MM.1S (cell line): ENCODE measurements around the gene MRPL42.

Source experiments
- DNase-seq: peaks from one replicate; pipeline ENCODE4 v3.0.0-alpha.2; 2015
- H2AFZ ChIP-seq: fragments of 300-600 bp; sonication (generic); 2 replicates; pipeline ENCODE4 v1.6.0; 2016; ENCODE audit warnings: antibody characterized with exemption, low read length
- H3F3A ChIP-seq: fragments of 300-600 bp; sonication (generic); 2 replicates; pipeline ENCODE4 v1.6.1; 2016; ENCODE audit warnings: mild to moderate bottlenecking, antibody characterized with exemption, low read length, moderate library complexity, mixed read lengths; ENCODE audit not compliant: insufficient read depth
- H3K27ac ChIP-seq: fragments of 300-600 bp; sonication (generic); 2 replicates; pipeline ENCODE4 v1.5.1; 2016; ENCODE audit warnings: mild to moderate bottlenecking, low read length
- H3K27me3 ChIP-seq: fragments of 300-600 bp; sonication (generic); replicated peaks from 2 replicates; pipeline ENCODE4 v1.6.0; 2016; ENCODE audit warnings: low read length; ENCODE audit not compliant: insufficient read depth
- H3K36me3 ChIP-seq: fragments of 300-600 bp; sonication (generic); replicated peaks from 2 replicates; pipeline ENCODE4 v1.6.1; 2016; ENCODE audit warnings: mild to moderate bottlenecking, low read length, mixed read lengths; ENCODE audit not compliant: insufficient read depth
- H3K4me1 ChIP-seq: fragments of 300-600 bp; sonication (generic); 2 replicates; pipeline ENCODE4 v1.6.1; 2016; ENCODE audit warnings: low read length, mixed read lengths
- H3K4me2 ChIP-seq: fragments of 300-600 bp; sonication (generic); 2 replicates; pipeline ENCODE4 v1.6.0; 2016; ENCODE audit warnings: low read depth, low read length
- H3K4me3 ChIP-seq: fragments of 300-600 bp; sonication (generic); 2 replicates; pipeline ENCODE4 v1.5.1; 2016; ENCODE audit warnings: low read length, mixed read lengths
- H3K79me2 ChIP-seq: fragments of 300-600 bp; sonication (generic); 2 replicates; pipeline ENCODE4 v1.6.1; 2016; ENCODE audit warnings: mixed run types, low read length, mixed read lengths
- H3K9ac ChIP-seq: fragments of 300-600 bp; sonication (generic); 2 replicates; pipeline ENCODE4 v1.6.1; 2016; ENCODE audit warnings: low read length, mixed read lengths
- H3K9me2 ChIP-seq: fragments of 300-600 bp; sonication (generic); replicated peaks from 2 replicates; pipeline ENCODE4 v1.6.1; 2016; ENCODE audit warnings: mild to moderate bottlenecking, low read length, mixed read lengths; ENCODE audit not compliant: insufficient read depth
- H3K9me3 ChIP-seq: fragments of 300-600 bp; sonication (generic); replicated peaks from 2 replicates; pipeline ENCODE4 v1.6.1; 2016; ENCODE audit warnings: mild to moderate bottlenecking, low read length, mixed read lengths; ENCODE audit not compliant: insufficient read depth
- H4K20me1 ChIP-seq: fragments of 300-600 bp; sonication (generic); 2 replicates; pipeline ENCODE4 v1.6.1; 2016; ENCODE audit warnings: mild to moderate bottlenecking, low read length, moderate library complexity, mixed read lengths; ENCODE audit not compliant: insufficient read depth
- CTCF ChIP-seq: fragments of 300-600 bp; sonication (generic); IDR thresholded peaks from 2 replicates; pipeline ENCODE4 v1.5.1; 2016; ENCODE audit warnings: antibody characterized with exemption, low read length, mixed read lengths
- EZH2 ChIP-seq: fragments of 300-600 bp; sonication (generic); optimal IDR thresholded peaks from 2 replicates; pipeline ENCODE3; 2017; ENCODE audit warnings: low read depth, mild to moderate bottlenecking, antibody characterized with exemption, low read length, mixed read lengths
- EZH2phosphoT487 ChIP-seq: fragments of 300-600 bp; sonication (generic); IDR thresholded peaks from 2 replicates; pipeline ENCODE4 v1.6.1; 2018; ENCODE audit warnings: antibody characterized with exemption, low read length

Gene MRPL42

GRCh38 chr12:93547778-93548177, 80.5 kb downstream of the MRPL42 start:
- Histone ChIP-seq H3K27ac (no peak overlapping the region), H3K27me3 (no peaks in the 10 kb centered on the region), H3K9me2 (no peaks in the 10 kb centered on the region), H3K36me3 (no peaks in the 10 kb centered on the region), H3F3A (no peaks in the 10 kb centered on the region), H3K9me3 (no peaks in the 10 kb centered on the region; the same call in 1 of the 2 replicates), H3K9ac (no peak overlapping the region), H3K79me2 (no peaks in the 10 kb centered on the region), H3K4me3 (no peak overlapping the region), H3K4me2 (no peak overlapping the region), H4K20me1 (no peaks in the 10 kb centered on the region; the same call in 1 of the 2 replicates), H2AFZ (no peak overlapping the region), H3K4me1 (no peaks in the 10 kb centered on the region)
- TF ChIP-seq CTCF, result no peak
- no peak for TF ChIP-seq EZH2phosphoT487
- TF ChIP-seq EZH2, result no peak
- DNase-seq, result no peak

GRCh38 chr12:93549174-93549573, 81.9 kb downstream of the MRPL42 start:
- Histone ChIP-seq H3K9ac (no peak overlapping the region), H3K27ac (no peak overlapping the region), H4K20me1 (no peaks in the 10 kb centered on the region; the same call in 1 of the 2 replicates), H3K9me2 (no peaks in the 10 kb centered on the region), H3F3A (no peaks in the 10 kb centered on the region), H3K79me2 (no peaks in the 10 kb centered on the region), H3K27me3 (no peaks in the 10 kb centered on the region), H3K4me3 (no peak overlapping the region), H3K9me3 (no peaks in the 10 kb centered on the region; the same call in 1 of the 2 replicates), H2AFZ (no peak overlapping the region), H3K4me2 (no peak overlapping the region), H3K4me1 (no peaks in the 10 kb centered on the region), H3K36me3 (no peaks in the 10 kb centered on the region)
- no peak for DNase-seq
- TF ChIP-seq EZH2, result no peak
- TF ChIP-seq CTCF, result no peak
- TF ChIP-seq EZH2phosphoT487, result no peak

- no peaks in the 10 kb centered on the region; the same call in 1 of the 2 replicates for H3K9me3 ChIP-seq
- no peak overlapping the region for H3K27ac ChIP-seq
- no peak overlapping the region for H3K4me2 ChIP-seq
- TF ChIP-seq EZH2phosphoT487 (no peak), CTCF (no peak), EZH2 (no peak)
- no peaks in the 10 kb centered on the region for H3K9me2 ChIP-seq
- no peak overlapping the region for H3K9ac ChIP-seq
- H3K4me1 ChIP-seq, result no peaks in the 10 kb centered on the region
- no peaks in the 10 kb centered on the region for H3K27me3 ChIP-seq
- no peaks in the 10 kb centered on the region for H3F3A ChIP-seq
- H3K36me3 ChIP-seq, result no peaks in the 10 kb centered on the region
- H3K4me3 ChIP-seq, result no peak overlapping the region
- H2AFZ ChIP-seq, result no peak overlapping the region
- no peaks in the 10 kb centered on the region; the same call in 1 of the 2 replicates for H4K20me1 ChIP-seq
- no peaks in the 10 kb centered on the region for H3K79me2 ChIP-seq
- no peak for DNase-seq
Observed at GRCh38 chr12:93550748-93551611, 83.7 kb downstream of the MRPL42 start.
